ENCODE measurements around the gene SPATA6. TPM values are rescaled to one million over a fixed set of nuclear protein-coding genes. Genes with fewer than 3 reads are reported as not detected.

SPATA6 gene
- total and polyA plus RNA-seq, 2 of the 13 experiments (the other 11 are each of a cell fraction or from before 2014, with no cell fraction given), result 0.81 to 3.3 TPM

DNA sequence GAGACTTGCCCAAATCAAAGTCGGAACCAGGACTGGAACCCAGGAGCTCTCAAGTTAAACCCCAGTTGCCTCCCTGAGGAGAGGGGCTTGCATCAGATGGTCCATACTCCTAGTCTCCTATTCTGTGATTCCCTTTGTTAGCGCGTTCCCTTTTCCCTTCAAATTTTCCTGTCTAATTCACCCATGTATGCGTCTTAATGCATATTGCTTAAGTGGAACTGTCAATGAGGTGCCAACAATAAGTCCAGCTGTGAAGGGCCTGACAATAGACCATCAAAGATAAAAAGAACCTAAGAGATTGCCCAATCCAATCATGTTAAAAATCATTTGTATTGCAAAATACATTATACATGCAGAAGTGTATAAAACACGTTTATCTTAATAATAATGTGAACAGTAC is 634 bp upstream of the SPATA6 start:
- ChIA-PET CTCF (ENCODE audit: low intra/inter-chr PET ratio, low total read pairs) (no interaction called here), POLR2A (interaction anchor here (0.9 to 1.3 kb wide), 4 partner anchors 22 to 250 kb away, joined by 4 to 12 read pairs (median 5); partner anchors contain the start of gene SLC5A9)
- ATAC-seq, result no peak
- 43% methylated on average over 5 of the region's 5 CpGs for WGBS (ENCODE audit: low lambda C conversion rate)
- Histone ChIP-seq H3K79me2 (ENCODE audit: insufficient read depth, low read length) (no peaks in the 10 kb centered on the region), H3K27ac (ENCODE audit: extremely low read length, insufficient read depth, low read length) (no peak overlapping the region), H3K9me3 (ENCODE audit: low read length) (peaks cover 9% of the 10 kb centered on the region), H3K4me3 (replicated peaks in 1 of 3; ENCODE audit: insufficient read depth in 1 of 3, low read depth in 2 of 3, low read length in 3 of 3) (peak overlapping the region; percentile 66 to 77 (median 75); a peak in 5 of 6 replicates), H4K20me1 (ENCODE audit: insufficient read depth, low read length) (no peaks in the 10 kb centered on the region), H2AFZ (ENCODE audit: low read length) (peak overlapping the region; percentile 86), H3K27me3 (ENCODE audit: control insufficient read depth in 1 of 2, insufficient read depth in 2 of 2, low read length in 2 of 2) (no peaks in the 10 kb centered on the region; a peak in 1 of 5 replicates), H3K36me3 (replicated peaks in 1 of 2; ENCODE audit: control insufficient read depth in 1 of 2, insufficient read depth in 2 of 2, low read length in 2 of 2) (no peaks in the 10 kb centered on the region), H3K4me2 (ENCODE audit: low read depth, low read length) (peak overlapping the region; percentile 85), H3K9ac (ENCODE audit: insufficient read depth, low read depth, low read length) (peak overlapping the region; percentile 57), H3K4me1 (ENCODE audit: insufficient read depth, low read length) (peaks cover 22% of the 10 kb centered on the region)
- DNase-seq (ENCODE audit: low spot score), result no peak
- 0 out of 2 replicates have a peak, but pooled peaks have one; percentile 8 for TF ChIP-seq ZNF777 (CRISPR knock-in tag; IDR thresholded peaks at IDR 0.05)
- TF ChIP-seq RFX5 (IDR thresholded peaks at IDR 0.05; ENCODE audit: low read depth, low read length), result no peak
- no peak for TF ChIP-seq JUN (CRISPR knock-in tag; IDR thresholded peaks at IDR 0.05)
- in situ Hi-C loops (cut with HindIII; ENCODE audit: extremely low pct_ligation_motif_present, low pct_unique_long_range_greater_than_20kb) (no loop called here), intact Hi-C loops (cut with micrococcal nuclease; ENCODE audit: unreplicated experiment) (loop anchor here (1.0 kb wide), 1 partner anchor 26 kb away; no protein-coding TSS in a partner anchor)
- TSS peak; percentile 92 for BruUV-seq (replicated peaks)
- no peak for FAIRE-seq

GRCh38 chr1:48470950-48471690 is 884 bp downstream of the SPATA6 start:
- DNase-seq (ENCODE audit: low spot score), result no peak
- BruUV-seq (replicated peaks), result TSS peak; percentile 44
- no peaks in the 10 kb centered on the region for H3K36me3 ChIP-seq (replicated peaks in 1 of 2; ENCODE audit: control insufficient read depth in 1 of 2, insufficient read depth in 2 of 2, low read length in 2 of 2)
- intact Hi-C loops (cut with micrococcal nuclease; ENCODE audit: unreplicated experiment), result no loop called here
- in situ Hi-C loops (cut with HindIII; ENCODE audit: extremely low pct_ligation_motif_present, low pct_unique_long_range_greater_than_20kb), result no loop called here
- FAIRE-seq, result no peak
- H3K4me3 ChIP-seq (replicated peaks in 1 of 3; ENCODE audit: insufficient read depth in 1 of 3, low read depth in 2 of 3, low read length in 3 of 3), result peak overlapping the region; percentile 66 to 77 (median 75); a peak in 5 of 6 replicates
- CTCF ChIA-PET (ENCODE audit: low intra/inter-chr PET ratio, low total read pairs), result no interaction called here
- H3K4me1 ChIP-seq (ENCODE audit: insufficient read depth, low read length), result peaks cover 22% of the 10 kb centered on the region
- H3K4me2 ChIP-seq (ENCODE audit: low read depth, low read length), result peak overlapping the region; percentile 75
- H2AFZ ChIP-seq (ENCODE audit: low read length), result peak overlapping the region; percentile 20
- WGBS (ENCODE audit: low lambda C conversion rate), result 65% methylated on average over 17 of the region's 17 CpGs
- no peak for ATAC-seq
- no peaks in the 10 kb centered on the region; a peak in 1 of 5 replicates for H3K27me3 ChIP-seq (ENCODE audit: control insufficient read depth in 1 of 2, insufficient read depth in 2 of 2, low read length in 2 of 2)
- POLR2A ChIA-PET, result interaction anchor here (1.3 kb wide), 2 partner anchors 186 to 249 kb away, joined by 5 to 12 read pairs; partner anchors contain the start of gene SLC5A9
- peaks cover 9% of the 10 kb centered on the region for H3K9me3 ChIP-seq (ENCODE audit: low read length)
- H3K9ac ChIP-seq (ENCODE audit: insufficient read depth, low read depth, low read length), result peak overlapping the region; percentile 40; the same call in 1 of the 2 replicates
- H3K27ac ChIP-seq (ENCODE audit: extremely low read length, insufficient read depth, low read length), result no peak overlapping the region
- TF ChIP-seq ZNF691 (CRISPR knock-in tag; IDR thresholded peaks at IDR 0.05; ENCODE audit: borderline replicate concordance, low read depth) (no peak), ZNF768 (CRISPR knock-in tag; IDR thresholded peaks at IDR 0.05) (no peak), ZNF740 (CRISPR knock-in tag; IDR thresholded peaks at IDR 0.05) (no peak), ZNF124 (CRISPR knock-in tag; IDR thresholded peaks at IDR 0.05) (no peak)
- TF ChIP-seq, protein P1, sequence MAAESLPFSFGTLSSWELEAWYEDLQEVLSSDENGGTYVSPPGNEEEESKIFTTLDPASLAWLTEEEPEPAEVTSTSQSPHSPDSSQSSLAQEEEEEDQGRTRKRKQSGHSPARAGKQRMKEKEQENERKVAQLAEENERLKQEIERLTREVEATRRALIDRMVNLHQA (CRISPR knock-in tag; IDR thresholded peaks at IDR 0.05), result no peak
- H4K20me1 ChIP-seq (ENCODE audit: insufficient read depth, low read length), result no peaks in the 10 kb centered on the region
- H3K79me2 ChIP-seq (ENCODE audit: insufficient read depth, low read length), result no peaks in the 10 kb centered on the region

Measured in HepG2 (cell line).